C4-2B (cell line): Measurements from ENCODE around the gene SLC30A10.

Experiments
- CTCF ChIP-seq: fragments of 450-650 bp; conservative IDR thresholded peaks from 2 replicates; pipeline ENCODE4 v1.5.1; 2017; ENCODE audit warnings: mild to moderate bottlenecking
- ZFX ChIP-seq: fragments of 450-650 bp; IDR thresholded peaks from 2 replicates; pipeline ENCODE4 v1.6.1; 2017

DNA sequence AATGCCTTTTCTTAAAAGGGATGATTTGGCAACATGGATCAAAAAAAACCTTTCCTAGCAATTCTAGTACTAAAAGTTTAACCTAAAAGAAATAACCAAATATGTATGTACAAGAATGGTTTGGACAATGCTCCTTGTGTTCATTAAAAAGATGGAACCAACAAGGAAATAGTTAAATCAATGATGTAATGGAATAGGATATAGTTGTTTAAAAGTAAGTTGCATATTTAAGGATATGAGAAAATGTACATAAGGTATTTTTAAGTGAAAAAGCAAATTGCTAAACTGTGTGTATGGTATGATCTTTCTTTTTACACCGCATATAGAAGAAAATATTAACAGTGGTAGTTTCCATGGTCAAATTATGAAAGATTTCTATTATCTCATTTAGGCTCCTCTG, 12.1 kb downstream of the SLC30A10 start:
- TF ChIP-seq CTCF (no peak), ZFX (no peak)
